Measurements from ENCODE around the gene TCOF1. TPM values are rescaled to one million over a fixed set of nuclear protein-coding genes. Genes with fewer than 3 reads are reported as not detected.

TCOF1 gene
- total RNA-seq, 4 donors from 2014 or later, result 27.4 to 46.0 (median 36.3) TPM

DNA sequence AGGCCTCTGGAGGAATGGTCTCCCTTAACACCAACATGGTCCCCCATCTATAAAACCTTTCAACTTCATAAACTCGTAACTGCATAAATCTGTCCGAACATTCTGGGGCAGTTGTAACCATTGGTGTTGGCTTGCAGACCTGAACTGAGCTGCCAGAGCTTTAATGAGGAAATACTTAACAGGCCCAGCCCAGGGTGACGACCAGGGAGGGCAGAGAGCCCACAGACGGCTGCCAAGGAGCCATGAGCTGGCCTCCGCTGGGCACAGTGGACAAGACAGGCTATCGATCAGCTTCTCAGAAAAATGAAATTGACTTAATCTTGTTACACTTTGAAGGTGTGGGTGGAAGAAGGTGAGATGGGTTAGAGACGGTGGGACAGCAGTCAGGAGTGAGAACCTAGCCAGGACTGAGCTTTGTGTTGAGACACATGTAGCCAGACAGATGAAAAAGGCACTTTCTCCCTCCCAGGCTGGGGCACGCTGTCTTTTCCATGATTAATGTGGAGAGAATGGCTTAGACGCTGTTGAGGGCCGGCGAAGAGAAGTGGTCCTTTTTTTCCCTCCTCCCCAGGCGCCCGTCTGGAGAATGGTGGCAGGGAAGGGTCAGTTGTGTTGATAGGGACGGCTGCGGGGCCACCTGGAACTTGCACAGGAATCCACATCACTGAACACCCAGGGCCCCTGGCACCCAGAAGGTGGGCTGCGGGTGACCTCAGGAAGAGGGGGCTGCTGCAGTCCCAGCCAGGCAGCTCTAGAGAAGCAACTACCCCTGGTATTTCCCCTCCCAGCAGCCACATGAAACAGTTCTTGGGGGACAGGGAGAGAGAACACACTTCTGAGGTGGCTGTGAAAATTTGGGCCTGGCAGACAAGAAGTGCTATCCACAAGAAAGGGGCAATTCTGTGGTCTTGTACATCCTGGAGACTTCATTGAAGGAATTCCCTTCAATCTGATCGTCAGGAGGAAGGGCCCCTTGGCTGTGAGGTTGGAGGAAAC is 27.3 kb upstream of the TCOF1 start:
- Histone ChIP-seq H3K4me1 (no peaks in the 10 kb centered on the region), H3K27me3 (no peaks in the 10 kb centered on the region), H3K36me3 (no peaks in the 10 kb centered on the region), H3K27ac (replicated peaks in 1 of 4) (no peak overlapping the region), H3K4me3 (no peak overlapping the region), H3K9me3 (no peaks in the 10 kb centered on the region)
- TF ChIP-seq POLR2AphosphoS5 (IDR thresholded peaks at IDR 0.05) (no peak), POLR2A (IDR thresholded peaks at IDR 0.05; ENCODE audit: low read depth) (no peak), EP300 (IDR thresholded peaks at IDR 0.05) (no peak)
- TF ChIP-seq, protein P1, sequence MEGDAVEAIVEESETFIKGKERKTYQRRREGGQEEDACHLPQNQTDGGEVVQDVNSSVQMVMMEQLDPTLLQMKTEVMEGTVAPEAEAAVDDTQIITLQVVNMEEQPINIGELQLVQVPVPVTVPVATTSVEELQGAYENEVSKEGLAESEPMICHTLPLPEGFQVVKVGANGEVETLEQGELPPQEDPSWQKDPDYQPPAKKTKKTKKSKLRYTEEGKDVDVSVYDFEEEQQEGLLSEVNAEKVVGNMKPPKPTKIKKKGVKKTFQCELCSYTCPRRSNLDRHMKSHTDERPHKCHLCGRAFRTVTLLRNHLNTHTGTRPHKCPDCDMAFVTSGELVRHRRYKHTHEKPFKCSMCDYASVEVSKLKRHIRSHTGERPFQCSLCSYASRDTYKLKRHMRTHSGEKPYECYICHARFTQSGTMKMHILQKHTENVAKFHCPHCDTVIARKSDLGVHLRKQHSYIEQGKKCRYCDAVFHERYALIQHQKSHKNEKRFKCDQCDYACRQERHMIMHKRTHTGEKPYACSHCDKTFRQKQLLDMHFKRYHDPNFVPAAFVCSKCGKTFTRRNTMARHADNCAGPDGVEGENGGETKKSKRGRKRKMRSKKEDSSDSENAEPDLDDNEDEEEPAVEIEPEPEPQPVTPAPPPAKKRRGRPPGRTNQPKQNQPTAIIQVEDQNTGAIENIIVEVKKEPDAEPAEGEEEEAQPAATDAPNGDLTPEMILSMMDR (IDR thresholded peaks at IDR 0.05), result no peak
- 75% methylated on average over 17 of the region's 17 CpGs for WGBS
- intact Hi-C loops (cut with DNase I), result no loop called here
- no peak for DNase-seq (ENCODE audit: extremely low spot score)

- Histone ChIP-seq H3K27ac (replicated peaks in 1 of 4) (no peak overlapping the region), H3K36me3 (no peaks in the 10 kb centered on the region), H3K27me3 (no peaks in the 10 kb centered on the region), H3K4me3 (no peak overlapping the region), H3K4me1 (no peaks in the 10 kb centered on the region), H3K9me3 (no peaks in the 10 kb centered on the region)
- intact Hi-C loops (cut with DNase I), result no loop called here
- no peak for DNase-seq (ENCODE audit: extremely low spot score)
- TF ChIP-seq, protein P1 (IDR thresholded peaks at IDR 0.05), result no peak
- TF ChIP-seq EP300 (IDR thresholded peaks at IDR 0.05) (no peak), POLR2A (IDR thresholded peaks at IDR 0.05; ENCODE audit: low read depth) (no peak), POLR2AphosphoS5 (IDR thresholded peaks at IDR 0.05) (no peak)
- WGBS, result 80% methylated on average over 5 of the region's 5 CpGs
Observed at GRCh38 chr5:150333400-150333799, 24.1 kb upstream of the TCOF1 start.

GRCh38 chr5:150335778-150336177 is 21.7 kb upstream of the TCOF1 start:
- no peaks in the 10 kb centered on the region for H3K9me3 ChIP-seq
- H3K4me3 ChIP-seq, result no peak overlapping the region
- DNase-seq (ENCODE audit: extremely low spot score), result no peak
- TF ChIP-seq EP300 (IDR thresholded peaks at IDR 0.05) (no peak), POLR2A (IDR thresholded peaks at IDR 0.05; ENCODE audit: low read depth) (no peak), POLR2AphosphoS5 (IDR thresholded peaks at IDR 0.05) (no peak)
- TF ChIP-seq, protein P1 (IDR thresholded peaks at IDR 0.05), result no peak
- H3K27me3 ChIP-seq, result no peaks in the 10 kb centered on the region
- no peaks in the 10 kb centered on the region for H3K36me3 ChIP-seq
- H3K4me1 ChIP-seq, result no peaks in the 10 kb centered on the region
- intact Hi-C loops (cut with DNase I), result no loop called here
- H3K27ac ChIP-seq (replicated peaks in 1 of 4), result no peak overlapping the region
- 69% methylated on average over 4 of the region's 4 CpGs for WGBS

DNA sequence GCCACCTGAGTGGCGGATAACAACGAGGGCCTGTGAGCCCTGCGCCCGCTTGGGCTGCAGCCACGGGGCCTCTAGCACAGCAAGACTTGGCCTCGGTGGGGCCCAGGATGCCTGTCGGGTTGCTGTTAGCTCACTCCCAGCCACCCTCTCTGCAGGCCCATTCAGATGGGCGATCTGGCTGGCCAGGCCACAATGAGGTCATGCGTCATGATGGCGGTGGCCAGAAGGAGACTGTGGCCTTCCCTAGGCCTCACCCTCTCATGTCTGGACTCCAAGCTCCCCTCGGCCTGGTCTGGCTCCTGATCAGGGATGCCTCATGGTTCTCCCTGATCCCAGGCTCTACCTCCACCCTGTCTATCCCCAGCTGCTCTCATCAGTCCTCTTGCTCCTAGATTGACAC is 19.0 kb upstream of the TCOF1 start:
- no peak overlapping the region for H3K4me3 ChIP-seq
- intact Hi-C loops (cut with DNase I), result no loop called here
- DNase-seq (ENCODE audit: extremely low spot score), result no peak
- 97% methylated on average over 5 of the region's 11 CpGs for WGBS
- H3K27me3 ChIP-seq, result no peaks in the 10 kb centered on the region
- no peaks in the 10 kb centered on the region for H3K36me3 ChIP-seq
- H3K9me3 ChIP-seq, result no peaks in the 10 kb centered on the region
- H3K4me1 ChIP-seq, result no peaks in the 10 kb centered on the region
- TF ChIP-seq EP300 (IDR thresholded peaks at IDR 0.05), result no peak
- TF ChIP-seq POLR2A (IDR thresholded peaks at IDR 0.05; ENCODE audit: low read depth), result no peak
- TF ChIP-seq, protein P1 (IDR thresholded peaks at IDR 0.05), result no peak
- TF ChIP-seq POLR2AphosphoS5 (IDR thresholded peaks at IDR 0.05), result no peak
- no peak overlapping the region for H3K27ac ChIP-seq (replicated peaks in 1 of 4)

Measured in esophagus muscularis mucosa (tissue), 4 donors.